ENCODE data around the gene MIDN. TPM values are rescaled to one million over a fixed set of nuclear protein-coding genes. Genes with fewer than 3 reads are reported as not detected.

Gene MIDN
- total RNA-seq, 1 donor from 2014 or later, result 170 TPM

DNA sequence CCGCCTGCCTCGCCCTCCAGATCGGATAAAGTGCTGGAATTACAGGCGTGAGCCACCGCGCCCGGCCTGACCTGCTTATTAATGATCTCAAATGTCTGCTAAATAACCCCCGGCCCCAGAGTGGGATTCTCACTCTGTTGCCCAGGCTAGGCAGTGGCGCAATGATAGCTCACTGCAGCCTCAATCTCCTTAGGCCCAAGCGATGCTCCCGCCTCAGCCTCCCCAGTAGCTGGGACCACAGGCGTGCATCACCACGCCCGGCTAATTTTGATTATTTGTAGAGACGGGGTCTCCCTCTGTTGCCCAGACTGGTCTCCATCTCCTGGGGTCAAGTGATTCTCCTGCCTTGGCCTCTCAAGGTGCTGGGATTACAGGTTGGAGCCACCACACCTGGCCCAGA, 7.5 kb upstream of the MIDN start:
- Histone ChIP-seq H3K4me3 (peak overlapping the region in 1 of 2 donors; percentile 70), H3K27me3 (no peaks in the 10 kb centered on the region), H3K27ac (peak overlapping the region; percentile 97), H3K36me3 (no peaks in the 10 kb centered on the region), H3K4me1 (peaks cover 69% of the 10 kb centered on the region), H3K9me3 (no peaks in the 10 kb centered on the region)
- TF ChIP-seq POLR2A (IDR thresholded peaks at IDR 0.05) (no peak), POLR2AphosphoS5 (IDR thresholded peaks at IDR 0.05; ENCODE audit: insufficient read depth in 1 of 2, low read depth in 1 of 2) (no peak)
- TF ChIP-seq, protein P1, sequence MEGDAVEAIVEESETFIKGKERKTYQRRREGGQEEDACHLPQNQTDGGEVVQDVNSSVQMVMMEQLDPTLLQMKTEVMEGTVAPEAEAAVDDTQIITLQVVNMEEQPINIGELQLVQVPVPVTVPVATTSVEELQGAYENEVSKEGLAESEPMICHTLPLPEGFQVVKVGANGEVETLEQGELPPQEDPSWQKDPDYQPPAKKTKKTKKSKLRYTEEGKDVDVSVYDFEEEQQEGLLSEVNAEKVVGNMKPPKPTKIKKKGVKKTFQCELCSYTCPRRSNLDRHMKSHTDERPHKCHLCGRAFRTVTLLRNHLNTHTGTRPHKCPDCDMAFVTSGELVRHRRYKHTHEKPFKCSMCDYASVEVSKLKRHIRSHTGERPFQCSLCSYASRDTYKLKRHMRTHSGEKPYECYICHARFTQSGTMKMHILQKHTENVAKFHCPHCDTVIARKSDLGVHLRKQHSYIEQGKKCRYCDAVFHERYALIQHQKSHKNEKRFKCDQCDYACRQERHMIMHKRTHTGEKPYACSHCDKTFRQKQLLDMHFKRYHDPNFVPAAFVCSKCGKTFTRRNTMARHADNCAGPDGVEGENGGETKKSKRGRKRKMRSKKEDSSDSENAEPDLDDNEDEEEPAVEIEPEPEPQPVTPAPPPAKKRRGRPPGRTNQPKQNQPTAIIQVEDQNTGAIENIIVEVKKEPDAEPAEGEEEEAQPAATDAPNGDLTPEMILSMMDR (IDR thresholded peaks at IDR 0.05), result no peak
- intact Hi-C loops (cut with DNase I), result loop anchor here (5.0 to 10.0 kb wide), 2 partner anchors 129 to 316 kb away; partner anchors contain the start of gene ARID3A
- no peak for DNase-seq (ENCODE audit: extremely low spot score in 2 of 2)

DNA sequence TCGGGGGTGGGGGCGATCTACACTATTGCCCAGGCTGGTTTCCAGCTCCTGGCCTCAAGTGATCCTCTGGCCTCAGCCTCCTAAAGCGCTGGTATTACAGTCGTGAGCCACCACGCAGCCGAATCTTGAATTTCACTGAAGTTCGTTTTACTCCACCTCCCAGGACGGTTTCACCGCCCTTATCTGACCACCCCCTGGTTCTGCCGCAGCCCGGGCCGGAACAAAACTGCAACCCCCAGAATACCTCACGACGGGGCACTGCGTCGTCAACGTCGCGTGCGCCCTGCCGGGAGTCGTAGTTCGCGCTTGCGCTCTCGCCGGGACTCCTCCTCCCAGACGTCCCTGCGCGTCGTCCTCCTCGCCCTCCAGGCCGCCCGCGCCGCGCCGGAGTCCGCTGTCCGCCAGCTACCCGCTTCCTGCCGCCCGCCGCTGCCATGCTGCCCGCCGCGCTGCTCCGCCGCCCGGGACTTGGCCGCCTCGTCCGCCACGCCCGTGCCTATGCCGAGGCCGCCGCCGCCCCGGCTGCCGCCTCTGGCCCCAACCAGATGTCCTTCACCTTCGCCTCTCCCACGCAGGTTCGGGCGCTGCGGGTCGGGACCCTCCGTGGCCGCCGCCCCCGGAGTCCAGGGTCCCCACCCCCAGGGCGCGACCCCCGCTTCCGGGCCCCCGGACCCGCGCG, 6.8 kb upstream of the MIDN start, which contains the start of gene ATP5F1D:
Gene ATP5F1D (plus strand): TSS at position 335 of the 679 bp plus-strand sequence. CDS start 100 bp downstream, at position 435.
- TF ChIP-seq, protein P1 (IDR thresholded peaks at IDR 0.05), result no peak
- peak in 1 of 2 donors; percentile 81 for TF ChIP-seq POLR2A (IDR thresholded peaks at IDR 0.05)
- TF ChIP-seq POLR2AphosphoS5 (IDR thresholded peaks at IDR 0.05; ENCODE audit: insufficient read depth in 1 of 2, low read depth in 1 of 2), result peak; percentile 81 to 93
- intact Hi-C loops (cut with DNase I), result loop anchor here (5.0 to 10.0 kb wide), 2 partner anchors 129 to 317 kb away; partner anchors contain the start of gene ARID3A
- H3K4me1 ChIP-seq, result peaks cover 75% of the 10 kb centered on the region
- H3K9me3 ChIP-seq, result no peaks in the 10 kb centered on the region
- no peak for DNase-seq (ENCODE audit: extremely low spot score in 2 of 2)
- peak within 1 kb of the TSS; percentile 97 for H3K27ac ChIP-seq
- no peaks in the 10 kb centered on the region for H3K27me3 ChIP-seq
- H3K36me3 ChIP-seq, result no peaks in the 10 kb centered on the region
- H3K4me3 ChIP-seq, result peak within 1 kb of the TSS; percentile 70 to 90

DNA sequence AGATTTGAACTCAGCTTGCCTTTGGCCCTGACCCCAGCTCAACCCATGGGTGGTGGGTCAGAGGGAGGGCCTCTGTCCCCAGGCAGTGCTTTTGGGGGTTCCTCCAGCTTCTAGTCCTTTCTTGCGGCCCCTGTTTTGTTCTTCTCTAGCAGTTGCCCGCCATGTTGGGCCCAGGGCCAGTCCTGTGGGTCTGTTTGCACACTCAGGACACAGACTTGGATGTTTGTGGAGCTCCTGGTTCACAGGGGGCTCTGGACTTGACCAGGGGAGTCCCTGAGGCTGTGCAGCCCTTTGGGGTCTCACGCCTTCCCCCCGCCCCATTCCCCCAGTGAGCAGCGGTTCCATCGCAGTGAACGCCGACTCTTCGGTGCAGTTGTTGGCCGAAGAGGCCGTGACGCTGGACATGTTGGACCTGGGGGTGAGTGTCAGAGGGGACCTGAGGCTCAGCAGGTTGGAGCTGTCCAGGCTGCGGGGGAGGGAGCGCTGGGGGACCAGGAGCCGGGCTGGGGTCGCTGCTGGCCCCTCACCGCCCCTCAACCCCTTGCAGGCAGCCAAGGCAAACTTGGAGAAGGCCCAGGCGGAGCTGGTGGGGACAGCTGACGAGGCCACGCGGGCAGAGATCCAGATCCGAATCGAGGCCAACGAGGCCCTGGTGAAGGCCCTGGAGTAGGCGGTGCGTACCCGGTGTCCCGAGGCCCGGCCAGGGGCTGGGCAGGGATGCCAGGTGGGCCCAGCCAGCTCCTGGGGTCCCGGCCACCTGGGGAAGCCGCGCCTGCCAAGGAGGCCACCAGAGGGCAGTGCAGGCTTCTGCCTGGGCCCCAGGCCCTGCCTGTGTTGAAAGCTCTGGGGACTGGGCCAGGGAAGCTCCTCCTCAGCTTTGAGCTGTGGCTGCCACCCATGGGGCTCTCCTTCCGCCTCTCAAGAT, 4.4 kb upstream of the MIDN start:
- peaks cover 76% of the 10 kb centered on the region for H3K4me1 ChIP-seq
- H3K27ac ChIP-seq, result peak overlapping the region; percentile 100
- TF ChIP-seq POLR2A (IDR thresholded peaks at IDR 0.05), result no peak
- TF ChIP-seq, protein P1 (IDR thresholded peaks at IDR 0.05), result peak; percentile 96 to 99 (median 99)
- peak; percentile 67 to 78 for TF ChIP-seq POLR2AphosphoS5 (IDR thresholded peaks at IDR 0.05; ENCODE audit: insufficient read depth in 1 of 2, low read depth in 1 of 2)
- H3K36me3 ChIP-seq, result no peaks in the 10 kb centered on the region
- intact Hi-C loops (cut with DNase I), result loop anchor here (1.0 to 10.0 kb wide), 3 partner anchors 22 to 319 kb away; partner anchors contain the start of gene ARID3A
- no peak for DNase-seq (ENCODE audit: extremely low spot score in 2 of 2)
- no peaks in the 10 kb centered on the region for H3K9me3 ChIP-seq
- no peaks in the 10 kb centered on the region for H3K27me3 ChIP-seq
- peak overlapping the region; percentile 1 to 32 for H3K4me3 ChIP-seq

DNA sequence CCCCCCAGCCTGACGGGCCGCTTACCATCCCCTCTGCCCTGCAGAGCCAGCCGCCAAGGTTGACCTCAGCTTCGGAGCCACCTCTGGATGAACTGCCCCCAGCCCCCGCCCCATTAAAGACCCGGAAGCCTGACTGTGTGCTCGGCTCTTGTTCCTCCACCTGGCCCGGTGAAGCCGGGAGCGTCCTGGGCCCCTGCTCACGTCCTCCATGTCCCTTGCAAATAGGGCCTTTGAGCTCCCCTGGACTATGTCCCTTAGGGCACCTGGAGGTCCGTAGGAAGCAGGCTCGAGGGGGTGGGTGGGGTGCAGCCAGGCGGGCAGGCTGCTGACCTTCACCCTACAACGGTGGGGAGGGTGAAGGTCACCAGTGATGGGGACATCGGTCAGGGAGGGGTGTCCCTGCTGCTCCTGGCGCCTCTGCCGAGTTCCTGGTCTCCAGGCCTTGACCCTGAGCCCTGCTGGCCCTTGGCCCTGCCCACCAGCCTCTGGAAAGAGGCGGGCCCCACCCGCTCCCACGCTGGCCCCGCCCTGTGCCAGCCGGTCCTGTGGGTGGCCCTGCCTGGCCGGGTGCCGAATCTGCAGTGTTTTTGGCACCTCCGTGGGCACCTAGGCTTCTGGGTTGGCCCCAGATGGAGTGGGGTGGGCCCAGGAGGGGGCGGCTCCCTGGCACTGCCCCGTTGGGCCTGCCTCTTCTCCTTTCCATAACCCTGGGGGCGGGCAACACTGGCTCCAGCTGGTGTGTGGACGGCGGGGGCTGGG, 3.5 kb upstream of the MIDN start:
- H3K27ac ChIP-seq, result peak overlapping the region; percentile 100
- no peak for TF ChIP-seq POLR2A (IDR thresholded peaks at IDR 0.05)
- TF ChIP-seq, protein P1 (IDR thresholded peaks at IDR 0.05), result no peak
- peak in 1 of 2 donors; percentile 32 for TF ChIP-seq POLR2AphosphoS5 (IDR thresholded peaks at IDR 0.05; ENCODE audit: insufficient read depth in 1 of 2, low read depth in 1 of 2)
- no peaks in the 10 kb centered on the region for H3K27me3 ChIP-seq
- peak overlapping the region; percentile 1 to 32 for H3K4me3 ChIP-seq
- DNase-seq (ENCODE audit: extremely low spot score in 2 of 2), result no peak
- no peaks in the 10 kb centered on the region for H3K9me3 ChIP-seq
- intact Hi-C loops (cut with DNase I), result loop anchor here (1.0 to 10.0 kb wide), 4 partner anchors 21 to 320 kb away; partner anchors contain the start of genes ARID3A, RNU6-2 and TMEM259
- no peaks in the 10 kb centered on the region for H3K36me3 ChIP-seq
- H3K4me1 ChIP-seq, result peaks cover 73% of the 10 kb centered on the region

All from vagina (tissue), 2 donors.